Activated CD4-positive, alpha-beta T cell treated with anti-CD3 and anti-CD28 coated beads, Interleukin-2, amount 50 U/mL, for 48 hours (primary cell): ENCODE results near the gene PARVA.
A peak's percentile ranks its signal among the peaks of the same experiment; 100 is the strongest.

Experiments
- DNase-seq, 2 experiments: peaks; one replicate each; pipeline ENCODE4 v3.0.0-alpha.2; 2020

PARVA gene

GRCh38 chr11:12403997-12404350 is 26.6 kb downstream of the PARVA start:
- no peak for DNase-seq

DNA sequence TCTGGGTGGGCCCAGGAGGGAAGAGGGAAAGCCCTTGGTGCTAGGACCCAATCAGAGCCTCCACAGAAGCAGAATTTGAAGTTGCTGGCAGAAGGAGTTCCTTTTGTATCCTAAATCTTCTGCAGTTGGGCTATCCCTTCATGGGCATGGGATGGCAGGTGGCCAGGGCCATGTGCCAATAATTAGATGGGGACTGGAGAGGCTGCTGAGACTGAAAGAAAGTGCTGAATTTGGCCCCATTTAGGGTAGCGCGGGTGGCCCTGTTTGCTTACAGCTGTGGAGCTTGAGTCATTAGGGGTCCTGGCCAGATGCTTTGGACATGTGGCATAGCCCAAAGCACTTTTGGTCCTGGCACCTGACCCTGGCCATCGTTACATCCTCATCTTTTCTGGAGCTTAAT is 27.1 kb downstream of the PARVA start:
- no peak for DNase-seq

- no peak for DNase-seq
These were observed 30.9 kb downstream of the PARVA start for GRCh38 chr11:12408156-12408770.

DNA sequence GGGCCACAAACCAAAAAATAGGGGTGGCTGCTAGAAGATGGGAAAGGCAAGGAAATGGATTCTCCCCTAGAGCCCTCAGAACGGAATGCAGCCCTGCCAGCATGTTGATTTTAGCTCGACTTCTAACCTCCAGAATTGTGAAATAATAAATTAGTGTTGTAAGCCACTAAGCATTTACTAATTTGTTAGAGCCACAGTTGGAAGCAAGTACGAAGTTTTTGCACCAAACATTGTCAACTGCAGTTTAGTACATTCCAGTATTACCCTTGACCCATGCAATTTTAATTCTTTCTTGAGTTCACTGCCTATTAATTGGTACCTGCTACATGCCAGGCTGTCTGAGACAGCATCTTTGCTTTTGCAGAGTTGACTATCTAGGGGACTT is 32.2 kb downstream of the PARVA start:
- no peak for DNase-seq

- no peak for DNase-seq
These were observed 32.8 kb downstream of the PARVA start for GRCh38 chr11:12410006-12410728.

GRCh38 chr11:12411393-12411792 is 34.0 kb downstream of the PARVA start:
- DNase-seq = no peak

DNA sequence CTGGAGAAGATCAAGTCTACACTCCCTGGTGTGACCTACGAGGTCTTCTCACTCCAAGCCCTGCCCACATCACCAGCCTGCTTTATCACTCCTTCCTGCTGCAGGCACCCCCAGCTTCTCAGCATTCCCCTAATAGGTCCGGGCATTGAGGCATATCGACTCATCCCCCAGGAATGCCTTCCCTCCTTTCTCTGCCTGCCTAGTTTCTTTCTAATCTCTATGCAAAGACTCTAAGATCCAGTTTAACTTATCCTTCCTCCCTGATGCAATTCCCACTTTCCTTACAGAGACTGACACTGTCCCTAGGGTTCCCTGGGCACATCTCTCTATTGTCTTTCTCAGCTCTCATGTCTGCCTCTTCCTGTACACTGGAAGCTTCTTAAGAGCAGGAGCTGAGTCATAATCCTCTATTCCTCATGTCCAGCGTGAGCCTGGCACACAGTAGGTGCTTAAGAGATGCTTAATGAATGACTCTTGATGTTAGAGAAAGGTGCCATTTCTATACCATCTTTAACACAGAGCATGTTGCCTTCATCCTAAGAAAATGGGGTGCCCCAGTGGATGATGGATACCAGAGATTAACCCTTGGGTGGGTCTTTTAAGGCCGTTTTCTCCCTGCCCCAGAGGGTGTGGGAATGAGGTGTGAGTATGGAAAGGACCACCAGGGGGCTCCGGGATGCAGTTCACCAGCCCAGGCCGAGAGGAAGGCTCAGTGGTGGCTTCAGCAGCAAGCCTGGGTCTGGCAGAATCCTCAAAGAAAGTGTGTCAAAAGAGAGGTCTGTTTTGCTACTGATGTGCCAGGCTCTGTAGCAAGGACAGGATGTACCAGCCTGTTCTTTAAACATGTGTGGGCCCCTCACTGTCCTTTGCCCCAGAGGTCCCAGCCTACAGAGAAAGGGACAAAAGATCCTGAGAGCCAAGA is 34.7 kb downstream of the PARVA start:
- DNase-seq = peak; percentile 47 to 49

GRCh38 chr11:12413141-12414052 is 36.0 kb downstream of the PARVA start:
- no peak for DNase-seq

- no peak for DNase-seq
These were observed 37.2 kb downstream of the PARVA start for GRCh38 chr11:12414611-12415010.

- DNase-seq = no peak
These were observed 38.1 kb downstream of the PARVA start for GRCh38 chr11:12415342-12415966.

DNA sequence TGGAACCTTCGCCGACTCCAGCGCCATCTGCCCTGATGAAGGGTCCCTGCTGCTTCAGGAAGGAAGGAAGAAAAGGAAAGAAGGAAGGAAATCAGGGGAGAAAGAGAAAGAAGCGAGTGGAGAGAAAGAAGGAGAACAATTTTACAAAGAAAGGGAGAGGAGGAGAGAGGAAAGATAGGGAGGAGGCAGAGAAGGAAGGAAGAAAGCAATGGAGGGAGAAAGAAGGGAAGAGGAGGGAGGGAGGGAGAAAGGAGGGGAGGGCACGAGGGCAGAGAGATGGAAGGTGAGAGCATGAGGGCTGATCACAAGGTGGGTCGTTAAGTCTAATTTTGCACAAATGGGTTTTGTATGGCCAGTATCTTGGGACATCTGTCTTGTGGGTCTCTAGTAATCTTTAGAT is 39.2 kb downstream of the PARVA start:
- DNase-seq = no peak

- DNase-seq = no peak
These were observed 40.6 kb downstream of the PARVA start for GRCh38 chr11:12417691-12418611.

DNA sequence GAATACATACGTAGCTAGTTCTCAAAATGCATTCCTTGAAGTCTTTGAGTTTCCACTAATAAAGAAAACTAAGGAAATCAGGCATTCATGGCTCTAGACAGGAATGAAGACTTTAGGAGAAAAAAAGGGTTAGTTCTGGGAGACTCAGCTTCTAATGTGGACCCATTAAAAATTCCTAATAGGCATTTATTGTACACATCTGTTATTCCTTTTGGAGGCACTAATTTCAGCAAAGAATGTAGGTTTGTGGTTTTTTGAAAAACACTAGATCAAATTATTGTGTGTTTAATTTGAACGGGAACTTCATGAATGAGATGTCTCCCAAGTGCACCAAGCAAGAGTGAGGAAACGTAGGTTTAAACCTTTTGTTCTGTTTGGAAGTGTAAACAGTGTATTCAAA is 42.7 kb downstream of the PARVA start:
- DNase-seq = no peak

GRCh38 chr11:12420706-12421105 is 43.3 kb downstream of the PARVA start:
- no peak for DNase-seq

- no peak for DNase-seq
These were observed 44.0 kb downstream of the PARVA start for GRCh38 chr11:12421386-12421785.

- no peak for DNase-seq
These were observed 48.8 kb downstream of the PARVA start for GRCh38 chr11:12426176-12426575.

GRCh38 chr11:12429155-12429554 is 51.8 kb downstream of the PARVA start:
- DNase-seq = no peak

DNA sequence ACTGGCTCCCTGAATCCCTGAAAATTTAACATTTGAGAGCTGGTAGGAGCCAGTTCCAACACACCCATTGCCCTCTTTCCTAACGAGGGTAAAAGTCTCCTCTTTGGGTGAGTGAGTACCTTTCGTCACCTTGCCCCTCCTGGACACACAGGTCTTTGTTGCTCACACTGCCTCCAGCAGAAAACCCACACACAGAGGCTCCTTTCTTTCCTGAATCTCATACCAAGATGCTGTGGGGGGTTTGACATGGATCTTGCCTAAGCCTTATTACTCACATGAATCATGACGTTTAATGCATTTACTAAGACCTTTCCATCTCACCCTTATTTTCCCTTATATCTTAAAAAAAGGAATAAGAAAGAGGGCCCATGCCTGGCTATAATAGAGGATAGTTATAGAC is 53.0 kb downstream of the PARVA start:
- DNase-seq = no peak

DNA sequence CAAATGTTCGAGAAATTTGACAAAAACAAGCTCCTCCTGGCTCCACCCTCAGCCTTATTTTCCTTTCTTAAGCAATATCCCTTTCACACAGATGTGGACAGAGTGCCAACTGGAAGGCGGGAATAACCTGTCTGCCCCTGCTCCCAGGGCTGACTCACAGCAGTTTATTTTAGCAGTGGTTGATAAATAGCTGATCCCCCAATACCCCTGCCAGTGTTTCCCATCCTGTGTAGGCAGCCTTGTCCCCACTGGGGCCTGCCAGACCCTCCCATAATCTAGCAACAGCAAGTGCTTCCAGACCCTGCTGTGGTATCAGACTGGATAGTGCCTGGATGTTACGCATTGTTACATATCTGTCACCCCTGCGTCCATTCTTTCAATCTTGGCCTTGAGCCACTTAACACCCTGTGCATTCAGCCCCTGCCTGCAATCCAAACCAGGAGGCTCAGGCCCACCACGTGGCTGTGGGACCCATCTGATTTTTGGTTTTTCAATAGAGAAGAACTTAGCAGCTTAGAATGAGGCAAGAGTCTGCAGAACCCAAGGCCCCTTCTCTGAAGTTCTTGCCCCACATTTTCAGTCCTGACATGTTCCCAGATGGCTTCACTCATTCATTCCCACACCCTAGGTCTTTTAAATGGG is 53.7 kb downstream of the PARVA start:
- no peak for DNase-seq

- no peak for DNase-seq
These were observed 55.1 kb downstream of the PARVA start for GRCh38 chr11:12432507-12432906.

DNA sequence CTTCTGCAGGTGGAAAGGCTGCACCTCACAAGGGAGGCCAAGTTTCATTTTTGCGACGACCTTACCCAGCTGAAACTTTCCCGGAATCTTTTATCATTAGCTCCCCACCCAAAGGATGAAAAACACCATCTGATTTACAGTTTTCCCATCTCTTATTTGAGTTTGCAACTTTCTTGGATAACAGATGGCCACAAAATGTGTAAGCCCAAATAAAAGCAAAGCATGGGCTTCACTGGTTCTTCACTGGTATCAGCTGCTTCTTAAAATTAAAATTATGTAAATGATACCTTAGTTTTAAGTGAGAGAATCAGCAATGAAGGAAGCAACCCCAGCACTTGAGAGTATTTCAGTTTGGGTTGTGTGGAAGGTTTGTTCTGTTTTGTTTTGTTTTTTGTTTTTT is 55.8 kb downstream of the PARVA start:
- DNase-seq = no peak
